22Rv1 (cell line): ENCODE measurements around the gene PML.

Experiments used
- CTCF ChIP-seq: fragments of 450-650 bp; IDR thresholded peaks from 2 replicates; pipeline ENCODE4 v1.5.1; 2017; ENCODE audit warnings: mild to moderate bottlenecking
- ZFX ChIP-seq: fragments of 450-650 bp; IDR thresholded peaks from 2 replicates; pipeline ENCODE4 v1.6.1; 2017; ENCODE audit warnings: antibody characterized with exemption, borderline replicate concordance

DNA sequence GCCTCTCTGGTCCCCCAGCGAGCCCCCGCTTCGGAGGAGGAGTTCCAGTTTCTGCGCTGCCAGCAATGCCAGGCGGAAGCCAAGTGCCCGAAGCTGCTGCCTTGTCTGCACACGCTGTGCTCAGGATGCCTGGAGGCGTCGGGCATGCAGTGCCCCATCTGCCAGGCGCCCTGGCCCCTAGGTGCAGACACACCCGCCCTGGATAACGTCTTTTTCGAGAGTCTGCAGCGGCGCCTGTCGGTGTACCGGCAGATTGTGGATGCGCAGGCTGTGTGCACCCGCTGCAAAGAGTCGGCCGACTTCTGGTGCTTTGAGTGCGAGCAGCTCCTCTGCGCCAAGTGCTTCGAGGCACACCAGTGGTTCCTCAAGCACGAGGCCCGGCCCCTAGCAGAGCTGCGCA, 3.5 kb downstream of the PML start:
- TF ChIP-seq CTCF (no peak), ZFX (no peak)
